Measurements from ENCODE around the gene HINFP. TPM values are rescaled to one million over a fixed set of nuclear protein-coding genes. Genes with fewer than 3 reads are reported as not detected.

The HINFP gene
- total RNA-seq, 1 experiment from 2014 or later: 23.4 TPM

GRCh38 chr11:119094816-119095065 lies 26.6 kb upstream of the HINFP start:
- no peaks in the 10 kb centered on the region for H3K27me3 Mint-ChIP-seq (ENCODE audit: insufficient read depth, unreplicated experiment)
- POLR2A ChIA-PET: interaction anchor here (0.6 to 5.5 kb wide), 29 partner anchors 8 to 747 kb away, joined by 3 to 59 read pairs (median 4); partner anchors contain the start of genes ABCG4, C2CD2L, CBL and CENATAC
- peak; percentile 78 for DNase-seq (ENCODE audit: unreplicated experiment)
- CTCF ChIA-PET: interaction anchor here (0.6 to 3.3 kb wide), 13 partner anchors 9 to 380 kb away, joined by 3 to 19 read pairs (median 5); partner anchors contain the start of genes C2CD2L, HMBS and HYOU1
- peaks cover 50% of the 10 kb centered on the region for H3K36me3 Mint-ChIP-seq (ENCODE audit: insufficient read depth, unreplicated experiment)
- no peaks in the 10 kb centered on the region for H3K9me3 Mint-ChIP-seq (ENCODE audit: unreplicated experiment)
- peaks cover 21% of the 10 kb centered on the region for H3K4me1 Mint-ChIP-seq (ENCODE audit: insufficient read depth, unreplicated experiment)
- TF ChIP-seq CTCF (IDR thresholded peaks at IDR 0.05; ENCODE audit: unreplicated experiment): peak; percentile 57
- peak overlapping the region; percentile 89 for H3K4me3 Mint-ChIP-seq (ENCODE audit: unreplicated experiment)
- peak overlapping the region; percentile 89 for H3K27ac Mint-ChIP-seq (ENCODE audit: low read depth, unreplicated experiment)
- BruUV-seq (replicated peaks): no TSS peak
- intact Hi-C loops (cut with micrococcal nuclease): loop anchor here (1.0 kb wide), 2 partner anchors 103 to 229 kb away; no protein-coding TSS in a partner anchor

- Mint-ChIP-seq H3K4me3 (ENCODE audit: unreplicated experiment) (peak overlapping the region; percentile 89), H3K4me1 (ENCODE audit: insufficient read depth, unreplicated experiment) (peaks cover 26% of the 10 kb centered on the region), H3K9me3 (ENCODE audit: unreplicated experiment) (no peaks in the 10 kb centered on the region), H3K27me3 (ENCODE audit: insufficient read depth, unreplicated experiment) (no peaks in the 10 kb centered on the region), H3K27ac (ENCODE audit: low read depth, unreplicated experiment) (peak overlapping the region; percentile 89), H3K36me3 (ENCODE audit: insufficient read depth, unreplicated experiment) (peaks cover 51% of the 10 kb centered on the region)
- BruUV-seq (replicated peaks): TSS peak; percentile 68
- intact Hi-C loops (cut with micrococcal nuclease): loop anchor here (1.0 kb wide), 1 partner anchor 228 kb away; no protein-coding TSS in a partner anchor
- ChIA-PET CTCF (interaction anchor here (0.6 to 3.3 kb wide), 11 partner anchors 10 to 380 kb away, joined by 3 to 19 read pairs (median 5); partner anchors contain the start of genes C2CD2L, HMBS and HYOU1), POLR2A (interaction anchor here (0.6 to 5.5 kb wide), 29 partner anchors 7 to 747 kb away, joined by 3 to 59 read pairs (median 4); partner anchors contain the start of genes C2CD2L, CBL, CENATAC and DPAGT1)
- TF ChIP-seq CTCF (IDR thresholded peaks at IDR 0.05; ENCODE audit: unreplicated experiment): peak; percentile 1
- peak; percentile 100 for DNase-seq (ENCODE audit: unreplicated experiment)
Measured at GRCh38 chr11:119095066-119095880, 26.1 kb upstream of the HINFP start.

- POLR2A ChIA-PET: interaction anchor here (0.7 to 1.5 kb wide), 4 partner anchors 32 to 153 kb away, joined by 3 read pairs; partner anchors contain the start of genes HYOU1, RPS25, TRAPPC4 and VPS11
- DNase-seq (ENCODE audit: unreplicated experiment): no peak
- no peaks in the 10 kb centered on the region for H3K9me3 Mint-ChIP-seq (ENCODE audit: unreplicated experiment)
- CTCF ChIA-PET: interaction anchor here (0.6 to 1.6 kb wide), 10 partner anchors 10 to 458 kb away, joined by 3 to 6 read pairs (median 4); partner anchors contain the start of gene TRAPPC4
- BruUV-seq (replicated peaks): no TSS peak
- intact Hi-C loops (cut with micrococcal nuclease): loop anchor here (2.0 to 10.0 kb wide), 5 partner anchors 21 to 185 kb away; partner anchors contain the start of genes HINFP, HYOU1, RPS25 and TRAPPC4
- H3K27me3 Mint-ChIP-seq (ENCODE audit: insufficient read depth, unreplicated experiment): no peaks in the 10 kb centered on the region
- peaks cover 53% of the 10 kb centered on the region for H3K36me3 Mint-ChIP-seq (ENCODE audit: insufficient read depth, unreplicated experiment)
- H3K4me3 Mint-ChIP-seq (ENCODE audit: unreplicated experiment): no peak overlapping the region
- peaks cover 16% of the 10 kb centered on the region for H3K4me1 Mint-ChIP-seq (ENCODE audit: insufficient read depth, unreplicated experiment)
- H3K27ac Mint-ChIP-seq (ENCODE audit: low read depth, unreplicated experiment): peak overlapping the region; percentile 99
- TF ChIP-seq CTCF (IDR thresholded peaks at IDR 0.05; ENCODE audit: unreplicated experiment): no peak
Measured at GRCh38 chr11:119099711-119100110, 21.7 kb upstream of the HINFP start.
